ENCODE results near the gene TPP2. TPM values are rescaled to one million over a fixed set of nuclear protein-coding genes. Genes with fewer than 3 reads are reported as not detected.
A peak's percentile ranks its signal among the peaks of the same experiment; 100 is the strongest.

Gene TPP2
- total RNA-seq, 1 experiment from 2014 or later: 54.4 TPM

GRCh38 chr13:102721800-102722231 is 125.0 kb downstream of the TPP2 start:
- TF ChIP-seq EZH2 (IDR thresholded peaks at IDR 0.05; ENCODE audit: borderline replicate concordance, low read depth, low read length, poor library complexity, severe bottlenecking): no peak
- TF ChIP-seq, protein P1, sequence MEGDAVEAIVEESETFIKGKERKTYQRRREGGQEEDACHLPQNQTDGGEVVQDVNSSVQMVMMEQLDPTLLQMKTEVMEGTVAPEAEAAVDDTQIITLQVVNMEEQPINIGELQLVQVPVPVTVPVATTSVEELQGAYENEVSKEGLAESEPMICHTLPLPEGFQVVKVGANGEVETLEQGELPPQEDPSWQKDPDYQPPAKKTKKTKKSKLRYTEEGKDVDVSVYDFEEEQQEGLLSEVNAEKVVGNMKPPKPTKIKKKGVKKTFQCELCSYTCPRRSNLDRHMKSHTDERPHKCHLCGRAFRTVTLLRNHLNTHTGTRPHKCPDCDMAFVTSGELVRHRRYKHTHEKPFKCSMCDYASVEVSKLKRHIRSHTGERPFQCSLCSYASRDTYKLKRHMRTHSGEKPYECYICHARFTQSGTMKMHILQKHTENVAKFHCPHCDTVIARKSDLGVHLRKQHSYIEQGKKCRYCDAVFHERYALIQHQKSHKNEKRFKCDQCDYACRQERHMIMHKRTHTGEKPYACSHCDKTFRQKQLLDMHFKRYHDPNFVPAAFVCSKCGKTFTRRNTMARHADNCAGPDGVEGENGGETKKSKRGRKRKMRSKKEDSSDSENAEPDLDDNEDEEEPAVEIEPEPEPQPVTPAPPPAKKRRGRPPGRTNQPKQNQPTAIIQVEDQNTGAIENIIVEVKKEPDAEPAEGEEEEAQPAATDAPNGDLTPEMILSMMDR (conservative IDR thresholded peaks at IDR 0.05; ENCODE audit: low read depth, low read length): no peak

GRCh38 chr13:102724923-102725322 is 128.1 kb downstream of the TPP2 start:
- POLR2A ChIA-PET (ENCODE audit: low non-redundant PET): interaction anchor here (0.6 to 0.7 kb wide), 2 partner anchors 133 to 336 kb away, joined by 4 to 10 read pairs; no protein-coding TSS in a partner anchor
- BruUV-seq (replicated peaks): no TSS peak
- peak; percentile 60 for DNase-seq (ENCODE audit: low spot score)
- no peak for TF ChIP-seq EZH2 (IDR thresholded peaks at IDR 0.05; ENCODE audit: borderline replicate concordance, low read depth, low read length, poor library complexity, severe bottlenecking)
- TF ChIP-seq, protein P1 (conservative IDR thresholded peaks at IDR 0.05; ENCODE audit: low read depth, low read length): peak; percentile 65
- Histone ChIP-seq H3K9me3 (ENCODE audit: low read depth, low read length, poor library complexity, severe bottlenecking) (no peaks in the 10 kb centered on the region), H3K27me3 (replicated peaks; ENCODE audit: insufficient read depth, low read depth, low read length, poor library complexity) (no peaks in the 10 kb centered on the region), H3K36me3 (ENCODE audit: insufficient read depth, low read length, poor library complexity, severe bottlenecking) (no peaks in the 10 kb centered on the region), H3K27ac (ENCODE audit: low read depth, low read length, poor library complexity, severe bottlenecking) (no peak overlapping the region), H3K4me1 (ENCODE audit: insufficient read depth, low read length, poor library complexity, severe bottlenecking) (peaks cover 3% of the 10 kb centered on the region), H3K4me3 (ENCODE audit: low read depth, low read length, poor library complexity, severe bottlenecking) (no peak overlapping the region)
- CTCF ChIA-PET: interaction anchor here (0.6 to 1.5 kb wide), 10 partner anchors 14 to 782 kb away, joined by 3 to 12 read pairs (median 4); partner anchors contain the start of genes ERCC5 and TPP2
- intact Hi-C loops (cut with micrococcal nuclease; ENCODE audit: unreplicated experiment): loop anchor here (5.0 to 10.0 kb wide), 3 partner anchors 133 to 780 kb away; no protein-coding TSS in a partner anchor

More at GRCh38 chr13:102721800-102722231, 125.0 kb downstream of the TPP2 start:
- Histone ChIP-seq H3K9me3 (ENCODE audit: low read depth, low read length, poor library complexity, severe bottlenecking) (no peaks in the 10 kb centered on the region), H3K27me3 (replicated peaks; ENCODE audit: insufficient read depth, low read depth, low read length, poor library complexity) (no peaks in the 10 kb centered on the region), H3K4me3 (ENCODE audit: low read depth, low read length, poor library complexity, severe bottlenecking) (no peak overlapping the region), H3K36me3 (ENCODE audit: insufficient read depth, low read length, poor library complexity, severe bottlenecking) (no peaks in the 10 kb centered on the region), H3K4me1 (ENCODE audit: insufficient read depth, low read length, poor library complexity, severe bottlenecking) (no peaks in the 10 kb centered on the region), H3K27ac (ENCODE audit: low read depth, low read length, poor library complexity, severe bottlenecking) (no peak overlapping the region)
- ChIA-PET CTCF (no interaction called here), POLR2A (ENCODE audit: low non-redundant PET) (no interaction called here)
- no TSS peak for BruUV-seq (replicated peaks)
- no peak for DNase-seq (ENCODE audit: low spot score)
- intact Hi-C loops (cut with micrococcal nuclease; ENCODE audit: unreplicated experiment): loop anchor here (5.0 to 10.0 kb wide), 2 partner anchors 130 to 777 kb away; no protein-coding TSS in a partner anchor

DNA sequence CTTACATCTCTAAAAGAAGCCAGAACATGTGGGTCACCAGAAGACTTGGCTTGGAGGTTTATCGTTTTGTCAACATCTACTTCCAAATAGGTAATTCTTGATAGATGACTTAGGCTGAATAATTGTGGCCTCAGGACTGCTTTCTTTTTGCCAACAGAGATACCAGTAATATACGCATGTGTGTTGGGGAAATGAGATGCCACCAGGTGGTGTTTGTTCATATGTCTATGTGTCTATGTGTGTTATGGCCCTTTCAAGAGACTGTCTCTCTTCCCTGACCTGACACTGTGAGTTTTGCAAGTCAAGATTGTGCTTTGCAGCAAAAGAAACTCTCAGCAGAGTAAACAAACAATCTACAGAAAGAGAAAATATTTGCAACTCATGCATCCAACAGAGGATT is 129.6 kb downstream of the TPP2 start:
- BruUV-seq (replicated peaks): no TSS peak
- POLR2A ChIA-PET (ENCODE audit: low non-redundant PET): interaction anchor here (0.6 kb wide), 1 partner anchor 135 kb away, joined by 4 read pairs; no protein-coding TSS in a partner anchor
- Histone ChIP-seq H3K4me3 (ENCODE audit: low read depth, low read length, poor library complexity, severe bottlenecking) (no peak overlapping the region), H3K36me3 (ENCODE audit: insufficient read depth, low read length, poor library complexity, severe bottlenecking) (no peaks in the 10 kb centered on the region), H3K27me3 (replicated peaks; ENCODE audit: insufficient read depth, low read depth, low read length, poor library complexity) (no peaks in the 10 kb centered on the region), H3K9me3 (ENCODE audit: low read depth, low read length, poor library complexity, severe bottlenecking) (no peaks in the 10 kb centered on the region), H3K27ac (ENCODE audit: low read depth, low read length, poor library complexity, severe bottlenecking) (no peak overlapping the region), H3K4me1 (ENCODE audit: insufficient read depth, low read length, poor library complexity, severe bottlenecking) (peaks cover 4% of the 10 kb centered on the region)
- TF ChIP-seq, protein P1 (conservative IDR thresholded peaks at IDR 0.05; ENCODE audit: low read depth, low read length): peak; percentile 30; the same call in 1 of the 2 replicates
- no peak for TF ChIP-seq EZH2 (IDR thresholded peaks at IDR 0.05; ENCODE audit: borderline replicate concordance, low read depth, low read length, poor library complexity, severe bottlenecking)
- intact Hi-C loops (cut with micrococcal nuclease; ENCODE audit: unreplicated experiment): loop anchor here (1.0 to 10.0 kb wide), 3 partner anchors 121 to 782 kb away; no protein-coding TSS in a partner anchor
- peak; percentile 31 for DNase-seq (ENCODE audit: low spot score)
- CTCF ChIA-PET: interaction anchor here (1.5 kb wide), 1 partner anchor 121 kb away, joined by 3 read pairs; no protein-coding TSS in a partner anchor

Other genes with a start within 250 kb of the TPP2 start
- gene FGF14, start 194.9 kb upstream of the TPP2 start, total RNA-seq (2021): 19.7 and 20.4 TPM in 2 replicates
- gene METTL21C, start 98.1 kb downstream of the TPP2 start, total RNA-seq (2021): not detected in 2 replicates
- 29.8 and 44.1 TPM in 2 replicates for gene TEX30, start 176.8 kb downstream of the TPP2 start, total RNA-seq (2021)
- 10.8 and 12.0 TPM in 2 replicates for gene POGLUT2, start 202.0 kb downstream of the TPP2 start, total RNA-seq (2021)
- 19.5 and 21.9 TPM in 2 replicates for gene BIVM, start 202.1 kb downstream of the TPP2 start, total RNA-seq (2021)
- 36.2 and 37.6 TPM in 2 replicates for gene ERCC5, start 249.0 kb downstream of the TPP2 start, total RNA-seq (2021)

Measured in A673 (cell line).